Fibroblast of lung (primary cell): Measurements from ENCODE around the gene APEX1.

Source experiments
- EZH2 ChIP-seq: IDR thresholded peaks from 2 replicates; pipeline ENCODE4 v1.5.1; 2012; ENCODE audit warnings: low read length, control low read depth, mild to moderate bottlenecking; ENCODE audit errors: missing control alignments
- TF ChIP-seq, protein P1 (sequence below), 2 donors: IDR thresholded peaks in 1 of 2; conservative IDR thresholded peaks in 1 of 2; 1 replicate in 1 of 2; 2 replicates in 1 of 2; pipeline ENCODE4 v1.5.1; 2011 to 2012; ENCODE audit warnings: low read length in 2 of 2, control low read depth in 1 of 2, inconsistent platforms in 1 of 2, low read depth in 1 of 2, mild to moderate bottlenecking in 1 of 2

- TF ChIP-seq, protein P1, sequence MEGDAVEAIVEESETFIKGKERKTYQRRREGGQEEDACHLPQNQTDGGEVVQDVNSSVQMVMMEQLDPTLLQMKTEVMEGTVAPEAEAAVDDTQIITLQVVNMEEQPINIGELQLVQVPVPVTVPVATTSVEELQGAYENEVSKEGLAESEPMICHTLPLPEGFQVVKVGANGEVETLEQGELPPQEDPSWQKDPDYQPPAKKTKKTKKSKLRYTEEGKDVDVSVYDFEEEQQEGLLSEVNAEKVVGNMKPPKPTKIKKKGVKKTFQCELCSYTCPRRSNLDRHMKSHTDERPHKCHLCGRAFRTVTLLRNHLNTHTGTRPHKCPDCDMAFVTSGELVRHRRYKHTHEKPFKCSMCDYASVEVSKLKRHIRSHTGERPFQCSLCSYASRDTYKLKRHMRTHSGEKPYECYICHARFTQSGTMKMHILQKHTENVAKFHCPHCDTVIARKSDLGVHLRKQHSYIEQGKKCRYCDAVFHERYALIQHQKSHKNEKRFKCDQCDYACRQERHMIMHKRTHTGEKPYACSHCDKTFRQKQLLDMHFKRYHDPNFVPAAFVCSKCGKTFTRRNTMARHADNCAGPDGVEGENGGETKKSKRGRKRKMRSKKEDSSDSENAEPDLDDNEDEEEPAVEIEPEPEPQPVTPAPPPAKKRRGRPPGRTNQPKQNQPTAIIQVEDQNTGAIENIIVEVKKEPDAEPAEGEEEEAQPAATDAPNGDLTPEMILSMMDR (conservative IDR thresholded peaks at IDR 0.05 in 1 of 2, IDR thresholded peaks at IDR 0.05 in 1 of 2; ENCODE audit: low read depth in 1 of 2, low read length in 2 of 2): no peak
- TF ChIP-seq EZH2: no peak
These were observed 21.8 kb downstream of the APEX1 start for GRCh38 chr14:20476776-20477175.
